Measurements from ENCODE around the gene SLC40A1. TPM values are rescaled to one million over a fixed set of nuclear protein-coding genes. Genes with fewer than 3 reads are reported as not detected.

The SLC40A1 gene
- total and polyA plus RNA-seq, 12 donors, result 84.1 to 3,561 (median 883) TPM

DNA sequence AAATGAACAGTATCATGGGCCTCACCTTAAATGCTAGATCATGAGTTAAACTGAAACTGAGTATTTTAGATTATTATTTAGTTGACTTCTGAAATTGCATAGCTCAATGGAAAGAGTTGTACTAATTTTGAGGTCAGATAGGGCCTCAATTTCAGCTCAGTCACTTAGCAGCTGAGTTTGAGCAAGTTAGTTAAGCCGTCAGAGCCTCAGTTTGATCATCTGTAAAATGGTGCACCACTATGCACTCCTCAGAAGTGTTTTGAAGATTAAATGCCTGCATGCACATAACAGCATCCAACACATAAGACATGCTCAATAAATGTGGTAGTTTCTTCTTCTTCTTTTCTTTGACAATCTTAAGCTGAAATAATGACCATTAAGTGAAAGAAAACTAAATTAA is 42.5 kb upstream of the SLC40A1 start:
- Histone ChIP-seq H3K36me3 (replicated peaks in 1 of 2) (no peaks in the 10 kb centered on the region), H3K9me3 (replicated peaks in 1 of 3) (no peaks in the 10 kb centered on the region), H3K4me1 (replicated peaks in 1 of 2) (no peaks in the 10 kb centered on the region), H3K4me3 (no peak overlapping the region), H3K27ac (no peak overlapping the region), H3K27me3 (no peaks in the 10 kb centered on the region)
- WGBS, 4 donors, result 83 to 100% (median 93%) methylated on average over 1 of the region's 1 CpG
- DNase-seq, result no peak
- no peak for TF ChIP-seq POLR2A (IDR thresholded peaks at IDR 0.05)
- TF ChIP-seq, protein P1, sequence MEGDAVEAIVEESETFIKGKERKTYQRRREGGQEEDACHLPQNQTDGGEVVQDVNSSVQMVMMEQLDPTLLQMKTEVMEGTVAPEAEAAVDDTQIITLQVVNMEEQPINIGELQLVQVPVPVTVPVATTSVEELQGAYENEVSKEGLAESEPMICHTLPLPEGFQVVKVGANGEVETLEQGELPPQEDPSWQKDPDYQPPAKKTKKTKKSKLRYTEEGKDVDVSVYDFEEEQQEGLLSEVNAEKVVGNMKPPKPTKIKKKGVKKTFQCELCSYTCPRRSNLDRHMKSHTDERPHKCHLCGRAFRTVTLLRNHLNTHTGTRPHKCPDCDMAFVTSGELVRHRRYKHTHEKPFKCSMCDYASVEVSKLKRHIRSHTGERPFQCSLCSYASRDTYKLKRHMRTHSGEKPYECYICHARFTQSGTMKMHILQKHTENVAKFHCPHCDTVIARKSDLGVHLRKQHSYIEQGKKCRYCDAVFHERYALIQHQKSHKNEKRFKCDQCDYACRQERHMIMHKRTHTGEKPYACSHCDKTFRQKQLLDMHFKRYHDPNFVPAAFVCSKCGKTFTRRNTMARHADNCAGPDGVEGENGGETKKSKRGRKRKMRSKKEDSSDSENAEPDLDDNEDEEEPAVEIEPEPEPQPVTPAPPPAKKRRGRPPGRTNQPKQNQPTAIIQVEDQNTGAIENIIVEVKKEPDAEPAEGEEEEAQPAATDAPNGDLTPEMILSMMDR (IDR thresholded peaks at IDR 0.05), result no peak
- intact Hi-C loops (cut with DNase I), result no loop called here

DNA sequence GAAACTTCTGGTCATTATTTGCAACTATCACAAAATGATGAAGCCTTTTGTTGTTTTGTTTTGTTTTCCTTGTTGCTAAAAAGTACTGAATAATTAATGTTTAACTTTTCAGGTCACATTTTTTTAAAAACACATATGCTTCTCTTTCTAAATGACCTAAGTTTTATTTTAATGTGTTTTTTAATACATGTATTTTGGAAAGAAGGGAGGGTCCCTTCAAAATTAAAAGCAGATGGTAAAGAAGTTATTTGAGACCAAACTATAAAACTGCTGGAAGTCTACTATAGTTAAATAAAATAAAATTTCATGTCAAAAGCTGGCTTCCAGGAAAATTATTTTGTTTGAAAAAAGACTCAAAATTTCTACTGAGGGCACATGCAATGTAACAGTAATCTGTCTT is 41.2 kb upstream of the SLC40A1 start:
- intact Hi-C loops (cut with DNase I), result no loop called here
- TF ChIP-seq, protein P1 (IDR thresholded peaks at IDR 0.05), result no peak
- no peak for TF ChIP-seq POLR2A (IDR thresholded peaks at IDR 0.05)
- Histone ChIP-seq H3K9me3 (replicated peaks in 1 of 3) (no peaks in the 10 kb centered on the region), H3K36me3 (replicated peaks in 1 of 2) (no peaks in the 10 kb centered on the region), H3K4me1 (replicated peaks in 1 of 2) (no peaks in the 10 kb centered on the region), H3K27me3 (no peaks in the 10 kb centered on the region), H3K4me3 (no peak overlapping the region), H3K27ac (no peak overlapping the region)
- no peak for DNase-seq

DNA sequence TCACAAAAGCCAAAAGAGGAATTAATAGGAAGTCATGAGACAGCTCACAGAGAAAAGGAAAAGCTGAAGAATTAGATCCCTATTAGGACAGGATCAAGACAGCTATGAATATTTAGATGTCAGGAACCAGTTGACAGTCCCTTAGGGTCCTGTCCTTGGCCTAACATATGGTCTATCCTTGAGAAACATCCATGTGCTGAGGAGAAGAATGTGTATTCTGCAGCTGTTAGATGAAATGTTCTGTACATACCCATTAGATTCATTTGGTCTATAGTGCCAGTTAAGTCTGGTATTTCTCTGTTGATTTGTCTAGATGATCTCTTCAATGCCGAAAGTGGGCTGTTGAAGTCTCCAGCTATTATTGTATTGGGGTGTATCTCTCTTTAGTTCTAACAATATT is 37.6 kb upstream of the SLC40A1 start:
- Histone ChIP-seq H3K27me3 (no peaks in the 10 kb centered on the region), H3K27ac (no peak overlapping the region), H3K9me3 (replicated peaks in 1 of 3) (no peaks in the 10 kb centered on the region), H3K4me1 (replicated peaks in 1 of 2) (peaks cover 8 to 12% of the 10 kb centered on the region in 2 donors), H3K36me3 (replicated peaks in 1 of 2) (no peaks in the 10 kb centered on the region), H3K4me3 (no peak overlapping the region)
- WGBS, 4 donors, result 0% methylated on average over 1 of the region's 1 CpG
- intact Hi-C loops (cut with DNase I), result no loop called here
- DNase-seq, result no peak
- TF ChIP-seq, protein P1 (IDR thresholded peaks at IDR 0.05), result no peak
- no peak for TF ChIP-seq POLR2A (IDR thresholded peaks at IDR 0.05)

DNA sequence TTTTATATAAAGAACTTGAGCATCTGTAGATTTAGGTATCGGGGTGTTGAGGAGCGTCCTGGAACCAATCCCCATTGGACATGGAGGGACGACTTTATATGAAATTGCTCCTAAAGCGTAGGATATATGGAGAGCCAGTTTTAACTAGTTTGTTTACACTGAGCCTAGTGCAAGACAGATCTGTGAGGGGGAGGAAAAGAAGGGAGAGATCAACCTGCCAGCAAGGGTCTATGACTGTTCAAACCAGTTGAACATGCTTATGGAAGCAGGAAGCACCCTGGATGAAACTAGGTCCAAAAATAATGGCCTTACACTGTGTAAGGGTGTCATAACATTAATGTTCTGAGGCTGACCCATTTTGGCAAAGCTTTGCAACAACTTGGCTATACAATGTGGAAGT is 34.0 kb upstream of the SLC40A1 start:
- H3K9me3 ChIP-seq (replicated peaks in 1 of 3), result no peaks in the 10 kb centered on the region
- TF ChIP-seq, protein P1 (IDR thresholded peaks at IDR 0.05), result no peak
- TF ChIP-seq POLR2A (IDR thresholded peaks at IDR 0.05), result no peak
- no peaks in the 10 kb centered on the region for H3K27me3 ChIP-seq
- H3K27ac ChIP-seq, result no peak overlapping the region
- H3K4me3 ChIP-seq, result no peak overlapping the region
- peaks cover 20 to 32% of the 10 kb centered on the region in 2 donors for H3K4me1 ChIP-seq (replicated peaks in 1 of 2)
- 93 to 96% (median 95%) methylated on average over 4 of the region's 4 CpGs for WGBS, 4 donors
- DNase-seq, result no peak
- H3K36me3 ChIP-seq (replicated peaks in 1 of 2), result no peaks in the 10 kb centered on the region
- intact Hi-C loops (cut with DNase I), result no loop called here
